HG02884 (cell line): ENCODE measurements around the gene CDK11B.
"Not testable (repeated sequence)": the region's sequence is repeated elsewhere in the genome, so short reads cannot be mapped to it uniquely, and the experiment has no call there.

Experiments
- ATAC-seq: cut with Tn5 transposase; IDR thresholded peaks from one replicate; pipeline ENCODE4 v1.9.1; 2021; ENCODE audit warnings: mild to moderate bottlenecking, moderate library complexity; ENCODE audit not compliant: unreplicated experiment

CDK11B gene

DNA sequence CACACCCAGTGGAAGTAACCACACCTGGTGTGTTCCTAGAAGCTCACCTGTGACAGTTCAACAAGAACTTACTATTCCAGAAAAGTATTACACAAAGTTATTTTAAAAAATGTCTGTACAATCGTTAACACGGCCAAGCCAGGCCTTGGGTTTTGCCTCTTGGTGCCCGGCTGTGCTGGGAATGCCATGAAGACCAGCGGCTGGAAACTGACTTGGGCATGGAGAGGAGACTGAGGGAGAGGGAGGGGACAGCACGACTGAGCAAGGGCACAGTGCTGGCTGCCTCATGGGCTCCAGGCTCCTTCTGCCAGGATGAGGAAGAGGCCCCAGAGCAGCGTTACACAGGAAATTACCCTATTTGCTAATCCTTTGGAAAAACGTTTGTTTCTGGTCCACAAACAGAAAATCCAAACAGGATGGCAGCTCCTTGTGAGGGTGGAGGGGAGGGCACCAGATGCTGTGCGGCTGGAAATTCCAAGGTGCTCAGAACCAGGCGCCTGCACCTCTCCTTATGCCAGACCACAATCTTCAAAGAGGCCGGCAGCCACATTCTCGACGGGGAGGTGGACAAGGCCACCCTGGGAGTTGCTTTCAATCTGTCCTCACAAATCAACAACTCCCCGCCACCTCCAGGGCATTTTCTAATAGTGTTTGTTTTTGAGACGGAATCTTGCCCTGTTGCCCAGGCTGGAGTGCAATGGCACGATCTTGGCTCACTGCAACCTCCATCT lies 4.2 kb upstream of the CDK11B start:
- ATAC-seq = not testable (repeated sequence)

DNA sequence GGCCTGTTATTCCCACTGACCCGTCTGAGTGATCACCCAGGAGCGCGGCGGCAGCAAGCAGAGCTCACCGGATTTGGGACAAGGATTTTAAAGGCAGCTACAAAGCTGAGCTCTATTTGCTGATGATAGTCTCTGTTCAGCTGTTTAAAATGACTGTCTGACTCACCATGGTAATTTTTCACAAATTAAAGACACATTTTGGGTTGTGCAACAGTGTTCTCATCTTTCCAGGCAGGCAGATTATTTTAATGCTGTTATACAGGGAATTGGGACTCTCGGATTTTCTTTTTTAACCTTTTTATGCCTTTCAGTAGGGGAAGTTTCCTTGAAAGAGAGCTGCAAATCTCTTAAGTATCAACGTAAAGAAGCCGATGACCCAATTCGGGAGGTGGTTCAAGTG lies 3.6 kb upstream of the CDK11B start:
- ATAC-seq = not testable (repeated sequence)

DNA sequence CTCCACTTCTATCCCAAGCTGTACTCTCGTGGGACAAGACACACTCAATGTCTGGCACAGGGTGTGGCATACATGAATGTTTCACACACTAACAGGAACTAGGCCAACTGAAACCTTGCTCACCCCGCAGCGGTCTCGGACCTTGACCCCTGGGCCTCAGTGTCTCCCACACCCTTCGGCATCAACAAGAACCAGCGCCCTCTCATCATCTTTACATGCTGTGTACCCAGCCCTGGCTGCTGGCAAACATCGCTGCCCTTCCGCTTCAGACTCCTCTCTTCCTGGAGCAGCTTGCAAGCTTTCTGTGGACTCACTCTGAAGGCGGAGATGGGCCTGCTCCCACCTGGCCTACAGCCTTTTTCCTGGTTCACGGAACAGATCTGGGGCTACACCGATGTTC lies 10.5 kb downstream of the CDK11B start:
- not testable (repeated sequence) for ATAC-seq

DNA sequence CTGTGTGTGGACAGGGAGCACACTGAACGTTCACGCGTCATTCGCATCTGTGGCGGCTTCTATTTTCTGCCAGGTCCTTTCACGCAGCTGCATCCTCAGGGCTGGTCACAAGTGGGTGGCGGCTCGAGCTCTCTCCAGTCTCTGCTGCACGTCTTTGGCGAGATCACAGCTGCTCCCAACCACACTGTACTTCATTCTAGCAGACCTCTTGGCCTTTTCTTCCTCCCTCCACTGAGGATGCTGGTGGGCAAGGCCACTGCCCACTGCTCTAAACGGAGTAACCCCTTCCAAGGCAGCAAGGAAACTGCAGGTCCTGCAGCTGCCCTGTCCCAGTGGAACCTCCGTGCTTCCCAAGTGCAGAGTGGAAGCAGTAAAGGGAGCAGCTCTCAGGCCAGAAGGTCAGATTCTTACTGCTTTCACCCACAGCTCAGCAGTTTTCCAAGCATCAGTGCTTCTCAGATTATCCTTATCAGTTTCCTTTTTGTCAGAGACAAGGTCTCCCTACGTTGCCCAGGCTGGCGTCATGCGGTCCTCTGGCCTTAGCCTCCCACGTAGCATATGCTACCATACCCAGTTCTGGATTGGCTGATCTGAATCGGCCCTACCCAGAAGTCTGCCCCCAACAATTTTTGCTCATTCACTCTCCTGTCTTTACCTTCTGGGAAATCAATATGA lies 11.1 kb downstream of the CDK11B start:
- ATAC-seq = not testable (repeated sequence)

DNA sequence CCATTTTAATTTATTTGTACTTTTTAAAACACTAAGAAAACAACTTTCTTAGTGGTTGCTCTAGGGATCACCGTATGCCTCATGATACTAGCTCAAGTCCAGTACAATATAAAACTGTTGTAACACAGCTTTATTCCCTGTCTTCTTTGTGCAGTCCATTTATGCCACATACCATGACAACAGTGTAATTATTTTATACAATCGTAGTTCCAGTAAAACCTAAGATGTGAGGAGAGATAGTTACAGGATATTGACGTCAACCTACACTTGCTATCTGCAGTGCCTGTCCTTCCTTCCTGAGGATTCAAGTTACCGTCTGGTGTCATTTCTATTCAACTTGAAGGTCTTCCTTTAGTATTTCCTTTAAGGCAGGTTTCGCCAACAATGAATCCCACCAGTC lies 12.5 kb downstream of the CDK11B start:
- ATAC-seq = not testable (repeated sequence)

DNA sequence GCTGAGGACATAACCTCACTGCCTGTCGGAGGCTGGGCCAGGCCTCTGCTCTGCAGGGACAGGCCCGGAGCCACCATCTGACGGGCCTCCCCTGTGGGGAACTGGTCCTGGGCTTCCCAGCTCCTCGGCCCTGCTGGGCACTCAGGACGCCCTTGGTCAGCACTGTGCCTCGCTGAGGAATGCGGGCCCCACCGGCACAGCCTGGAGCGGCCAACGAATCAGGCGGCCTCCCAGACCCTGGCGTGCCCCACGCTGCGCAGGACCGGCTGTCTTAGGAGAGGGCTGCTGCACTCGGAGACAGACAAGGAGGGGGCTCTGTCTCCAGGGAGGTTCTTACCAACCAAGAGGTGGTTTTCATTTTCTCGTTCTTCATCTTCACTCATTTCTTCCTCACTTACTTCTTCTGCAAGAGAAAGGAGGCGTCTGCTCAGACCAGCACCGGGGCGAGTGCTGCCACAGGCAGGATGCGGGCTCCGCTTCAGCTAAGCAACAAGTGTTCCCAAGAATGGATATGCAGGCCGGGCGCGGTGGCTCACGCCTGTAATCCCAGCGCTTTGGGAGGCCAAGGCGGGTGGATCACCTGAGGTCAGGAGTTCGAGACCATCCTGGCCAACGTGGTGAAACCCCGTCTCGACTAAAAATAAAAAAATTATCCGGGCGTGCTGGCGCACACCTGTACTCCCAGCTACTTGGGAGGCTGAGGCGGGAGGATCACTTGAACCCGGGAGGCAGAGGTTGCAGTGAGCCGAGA lies 17.9 kb downstream of the CDK11B start:
- ATAC-seq = not testable (repeated sequence)

DNA sequence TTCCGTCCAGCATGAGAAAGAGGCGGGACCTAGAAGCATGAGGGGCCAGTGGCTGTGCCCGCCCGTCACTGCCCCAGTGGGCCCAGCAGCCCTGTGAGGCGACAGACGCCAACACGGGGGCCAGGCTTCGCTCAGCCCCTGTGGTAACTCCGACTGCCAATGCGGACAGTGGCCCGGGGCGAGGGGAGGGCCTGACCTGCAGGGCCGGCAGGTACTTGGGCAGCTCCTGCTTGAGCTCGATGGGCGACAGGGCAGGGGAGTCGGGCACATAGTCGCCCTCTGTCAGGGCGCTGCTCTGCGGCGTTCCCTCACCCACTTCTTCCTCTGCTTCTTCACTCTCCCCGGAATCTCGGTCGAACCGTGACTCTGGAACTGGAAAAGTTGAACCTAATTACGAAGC lies 18.7 kb downstream of the CDK11B start:
- ATAC-seq = not testable (repeated sequence)

DNA sequence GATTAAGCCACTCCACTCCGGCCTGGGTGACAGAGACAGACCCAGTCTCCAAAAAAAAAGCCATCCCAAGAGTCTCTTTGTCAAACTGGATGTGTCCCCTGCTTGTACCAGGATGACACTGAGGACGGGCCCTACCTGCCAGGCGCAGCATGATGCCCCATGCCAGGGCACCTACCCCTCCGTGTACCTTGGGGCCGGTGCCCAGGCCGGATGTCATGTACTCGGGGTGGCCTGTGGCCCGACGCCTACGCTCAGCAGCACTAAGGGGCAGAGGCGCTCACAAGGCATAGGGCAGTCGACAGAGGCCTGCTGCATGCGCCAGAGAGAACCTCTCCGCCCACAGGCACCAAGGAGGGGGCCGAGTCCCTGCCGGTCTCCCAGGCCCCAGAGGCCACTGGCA lies 19.4 kb downstream of the CDK11B start:
- ATAC-seq = not testable (repeated sequence)

DNA sequence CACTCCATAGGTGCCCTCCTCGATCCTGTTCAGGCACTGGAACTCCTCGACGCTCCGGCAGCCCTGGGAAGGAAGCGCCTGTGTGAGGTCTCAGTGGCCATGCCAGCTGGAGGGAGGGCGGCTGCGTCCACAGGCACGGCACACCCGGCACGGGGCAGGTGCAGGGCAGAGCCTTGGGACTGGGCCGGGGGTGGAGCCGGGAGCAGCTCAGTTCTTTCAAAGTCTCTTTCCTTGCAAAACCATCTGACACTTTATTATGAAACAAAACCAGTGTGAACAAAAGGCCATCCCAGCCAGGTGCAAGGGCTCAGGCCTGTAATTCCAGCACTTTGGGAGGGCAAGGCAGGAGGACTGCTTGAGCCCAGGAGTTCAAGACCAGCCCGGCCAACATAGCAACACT lies 20.3 kb downstream of the CDK11B start:
- not testable (repeated sequence) for ATAC-seq

DNA sequence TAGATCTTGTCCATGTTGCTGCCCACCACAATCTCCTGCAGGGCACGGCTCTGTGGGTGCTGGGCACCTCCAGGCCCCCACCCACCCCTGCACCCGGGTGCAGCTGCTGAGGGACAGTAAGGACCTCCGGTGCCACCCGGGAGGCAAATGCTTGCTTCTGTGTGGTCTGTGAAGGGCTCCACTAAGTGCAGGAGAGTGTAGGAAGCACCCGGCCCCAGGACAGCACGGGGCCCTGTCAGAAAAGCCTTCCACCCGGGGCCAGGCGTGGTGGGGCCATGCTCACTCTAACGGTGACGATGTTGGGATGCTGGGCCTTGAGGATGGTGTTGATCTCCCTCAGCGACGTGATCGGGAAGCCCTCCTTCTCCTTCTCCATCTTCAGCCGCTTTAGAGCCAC lies 21.3 kb downstream of the CDK11B start:
- not testable (repeated sequence) for ATAC-seq

DNA sequence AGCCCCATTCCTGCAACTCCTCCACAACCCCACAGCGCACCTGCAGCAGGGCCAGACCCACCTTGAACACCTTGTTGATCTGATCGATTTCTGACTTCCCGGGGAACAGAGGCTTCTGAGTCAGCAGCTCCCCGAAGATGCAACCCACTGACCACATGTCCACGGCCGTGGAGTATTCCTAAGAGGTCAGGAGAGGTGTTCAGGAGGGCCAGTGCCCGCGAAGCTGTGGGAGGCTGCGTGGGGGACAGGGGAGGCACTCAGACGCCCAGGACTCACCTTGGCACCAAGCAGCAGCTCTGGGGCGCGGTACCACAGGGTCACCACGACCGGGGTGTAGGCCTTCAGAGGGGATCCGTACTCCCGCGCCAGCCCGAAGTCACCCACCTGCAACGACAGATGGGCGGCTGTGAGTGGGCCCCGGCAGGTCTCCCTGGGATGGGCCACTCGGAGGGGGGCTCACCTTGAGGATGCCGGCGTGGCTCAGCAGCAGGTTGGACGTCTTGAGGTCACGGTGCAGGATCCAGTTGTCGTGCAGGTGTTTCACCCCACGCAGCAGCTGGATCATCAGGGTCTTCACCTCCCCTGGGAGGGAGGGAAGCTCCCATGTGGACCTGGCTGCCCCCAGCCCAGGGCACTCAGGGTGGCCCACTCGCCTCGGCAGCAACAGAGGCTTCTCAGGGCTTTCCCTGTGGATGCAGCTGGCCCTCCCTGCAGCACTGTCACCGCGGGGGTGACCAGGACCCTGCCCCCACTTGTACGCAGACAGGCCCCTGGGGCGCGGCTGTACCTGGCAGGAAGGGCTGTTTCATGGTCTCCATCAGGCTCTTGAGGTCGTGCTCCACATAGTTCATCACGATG lies 22.0 kb downstream of the CDK11B start:
- ATAC-seq = not testable (repeated sequence)

DNA sequence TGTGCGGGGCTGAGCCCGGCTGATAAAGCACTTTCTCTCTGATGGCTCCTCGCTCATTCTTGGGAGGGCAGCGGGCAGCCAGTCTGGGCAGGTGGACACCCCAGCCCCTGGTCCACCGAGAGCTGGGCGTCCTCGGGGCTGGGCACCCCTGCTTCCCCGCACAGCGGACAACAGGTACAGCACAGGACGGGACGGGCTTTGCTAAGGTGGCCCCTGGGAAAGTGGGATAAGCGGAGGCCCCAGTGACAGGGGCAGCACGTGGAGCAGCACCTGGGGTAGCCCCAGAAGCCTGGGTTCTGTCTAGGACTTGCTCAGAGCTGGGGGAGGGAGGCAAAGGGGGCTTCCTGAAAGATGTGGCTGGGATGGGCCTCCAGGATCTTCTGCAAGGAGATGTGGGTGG lies 24.2 kb downstream of the CDK11B start:
- ATAC-seq = not testable (repeated sequence)

DNA sequence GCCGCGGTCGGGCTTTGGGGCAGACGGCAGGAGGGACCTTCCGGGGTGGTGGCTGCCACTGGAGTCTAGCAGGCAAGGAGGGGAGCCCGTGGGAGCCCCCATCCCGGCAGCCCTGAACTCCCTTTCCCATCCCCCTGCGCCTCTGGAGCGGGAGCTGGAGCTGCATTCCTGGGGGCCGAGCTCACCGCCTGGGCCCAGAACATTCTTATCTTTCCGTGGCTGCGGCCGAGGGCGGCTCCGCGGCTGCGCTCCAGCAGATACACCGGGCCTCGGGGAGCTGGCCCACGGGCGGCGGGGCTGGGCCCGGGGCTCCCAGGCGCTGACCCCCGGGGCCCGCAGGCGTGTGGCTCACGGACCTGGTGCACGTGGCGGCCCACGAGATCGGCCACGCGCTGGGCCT lies 25.4 kb downstream of the CDK11B start:
- ATAC-seq = not testable (repeated sequence)

DNA sequence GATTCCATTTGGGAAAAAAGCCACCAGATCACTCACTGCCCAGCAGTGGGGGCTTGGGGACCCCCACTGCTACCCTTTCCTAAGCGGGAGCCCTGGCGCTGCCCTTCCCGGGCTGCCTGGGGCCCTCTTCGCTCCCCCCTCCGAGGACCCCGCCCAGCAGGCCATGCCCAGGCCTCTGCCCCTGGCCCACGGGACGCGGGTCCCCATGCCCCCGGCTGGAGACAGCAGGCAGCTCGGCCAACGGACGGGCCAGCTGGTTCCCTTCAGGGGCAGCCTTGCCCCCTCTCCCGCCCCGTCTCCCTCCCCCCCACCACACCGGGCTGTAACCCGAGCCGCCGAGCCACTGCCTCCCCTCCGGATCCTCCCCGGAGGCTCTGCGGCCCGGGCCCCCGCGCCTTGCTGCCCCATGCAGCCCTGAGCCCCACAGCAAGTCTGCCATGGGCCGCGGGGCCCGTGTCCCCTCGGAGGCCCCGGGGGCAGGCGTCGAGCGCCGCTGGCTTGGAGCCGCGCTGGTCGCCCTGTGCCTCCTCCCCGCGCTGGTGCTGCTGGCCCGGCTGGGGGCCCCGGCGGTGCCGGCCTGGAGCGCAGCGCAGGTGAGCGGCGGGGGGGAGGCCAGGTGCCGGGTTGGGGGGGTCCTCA lies 26.9 kb downstream of the CDK11B start, which contains the start of gene MMP23B:
MMP23B (plus strand) TSS at position 392 of the 639 bp plus-strand sequence; CDS start at position 438, 46 bp downstream.
- no peak for ATAC-seq

DNA sequence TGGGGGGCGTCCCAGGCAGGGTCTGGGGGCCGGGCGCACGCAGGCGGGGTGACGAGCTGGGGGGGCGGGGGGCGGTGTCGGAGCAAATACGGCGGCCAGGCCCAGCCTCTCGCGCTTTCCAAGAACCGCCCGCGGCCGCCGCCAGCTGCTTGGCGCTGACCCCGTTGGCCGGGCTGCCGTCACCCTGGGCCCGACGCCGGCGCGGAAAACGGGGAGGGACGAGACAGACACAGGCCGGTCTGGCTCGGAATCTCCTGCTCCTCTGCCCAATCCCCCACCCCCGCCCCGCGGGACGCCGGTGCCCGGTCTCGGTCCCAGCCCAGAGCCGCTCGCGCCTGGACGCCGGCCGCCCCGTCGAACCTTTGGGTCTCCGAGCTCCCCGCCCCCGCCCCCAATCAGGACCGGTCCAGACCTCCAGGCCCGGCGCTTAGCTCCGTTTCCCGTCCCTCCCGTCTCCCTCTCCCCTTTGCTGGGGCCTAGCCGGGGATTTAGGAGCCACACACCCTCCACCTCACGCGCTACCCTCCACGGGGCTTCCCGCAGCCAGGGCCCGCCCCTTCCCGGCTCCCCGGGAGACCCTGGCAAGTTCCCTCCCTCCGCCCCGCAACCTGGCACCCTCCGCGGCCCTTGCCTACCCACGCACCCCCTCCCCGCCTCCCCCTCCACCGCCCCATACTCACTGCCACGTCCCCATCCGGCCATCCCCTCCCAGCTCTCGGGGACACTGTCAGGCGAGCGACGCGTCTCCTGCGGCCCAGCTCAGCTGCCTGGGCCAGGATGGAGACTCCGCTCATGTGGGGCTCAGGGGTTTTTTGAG lies 27.6 kb downstream of the CDK11B start:
- ATAC-seq = no peak

DNA sequence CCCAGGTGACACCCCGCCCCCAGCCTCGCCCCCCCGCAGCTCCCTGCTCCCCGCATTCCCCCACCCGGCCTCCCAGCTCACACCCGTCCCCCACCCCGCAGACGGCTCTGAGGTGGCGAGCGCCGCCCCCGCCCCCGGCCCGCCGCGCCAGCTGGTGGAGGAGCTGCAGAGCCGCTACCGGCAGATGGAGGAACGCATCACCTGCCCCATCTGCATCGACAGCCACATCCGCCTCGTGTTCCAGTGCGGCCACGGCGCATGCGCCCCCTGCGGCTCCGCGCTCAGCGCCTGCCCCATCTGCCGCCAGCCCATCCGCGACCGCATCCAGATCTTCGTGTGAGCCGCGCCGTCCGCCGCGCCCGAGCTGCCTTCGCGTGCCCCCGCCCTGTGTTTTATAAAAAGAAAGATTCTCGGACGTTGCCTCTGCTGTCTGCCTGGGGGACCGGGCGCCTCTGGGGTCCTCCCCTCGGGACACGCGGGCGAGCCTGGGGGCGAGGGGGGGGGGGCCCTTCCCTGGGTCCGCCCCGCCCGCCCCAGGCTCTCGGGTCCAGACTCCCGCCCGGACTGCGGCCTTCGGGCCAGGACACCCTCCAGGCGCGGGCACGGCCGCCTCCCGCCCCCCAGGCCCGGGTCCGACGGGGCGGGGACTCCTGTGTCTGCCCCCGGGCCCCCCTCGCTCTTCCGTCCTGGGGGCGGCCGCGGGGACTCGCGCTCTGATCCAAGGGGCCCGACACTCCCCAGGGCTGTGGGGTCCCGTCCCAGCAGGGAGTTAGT lies 28.4 kb downstream of the CDK11B start:
- ATAC-seq = no peak

DNA sequence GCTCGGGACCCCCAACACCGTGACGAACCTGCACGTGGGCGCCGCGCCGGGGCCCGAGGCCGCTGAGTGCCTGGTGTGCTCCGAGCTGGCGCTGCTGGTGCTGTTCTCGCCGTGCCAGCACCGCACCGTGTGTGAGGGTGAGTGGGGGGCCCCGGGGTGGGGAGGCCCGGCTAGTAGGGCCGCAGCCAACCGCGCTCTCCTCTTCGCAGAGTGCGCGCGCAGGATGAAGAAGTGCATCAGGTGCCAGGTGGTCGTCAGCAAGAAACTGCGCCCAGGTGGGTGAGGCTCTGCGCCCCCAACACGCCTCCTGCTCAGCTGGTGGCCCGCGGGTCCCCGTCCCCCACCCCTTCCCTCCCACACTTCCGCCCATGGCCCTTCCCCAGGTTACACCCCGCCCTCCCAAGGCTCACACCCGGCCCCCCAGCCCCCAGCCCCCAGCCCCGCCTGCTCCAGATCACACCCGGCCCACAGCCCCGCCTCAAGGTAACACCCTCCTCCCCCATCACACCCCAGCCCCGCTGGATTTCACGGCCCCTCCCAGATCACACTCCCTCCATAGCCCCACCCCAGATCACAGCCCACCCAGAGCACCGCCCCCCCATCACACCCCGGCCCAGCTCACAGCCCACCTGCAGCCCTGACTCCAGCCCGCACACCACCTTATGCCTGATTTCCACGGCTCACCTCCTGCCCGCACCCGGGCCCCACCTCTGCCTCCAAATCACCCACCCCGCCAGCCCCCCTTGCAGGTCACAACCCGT lies 29.2 kb downstream of the CDK11B start:
- ATAC-seq = no peak
